Endothelial cell of umbilical vein (primary cell): Measurements from ENCODE around the gene CLPSL2.

ENCODE experiments used
- EZH2 ChIP-seq: IDR thresholded peaks from 2 replicates; pipeline ENCODE4 v1.6.1; 2012; ENCODE audit warnings: borderline replicate concordance, low read depth, mild to moderate bottlenecking, moderate library complexity, low read length, inconsistent platforms; ENCODE audit not compliant: severe bottlenecking
- JUN ChIP-seq: IDR thresholded peaks from 2 replicates; pipeline ENCODE4 v1.6.1; 2011; ENCODE audit warnings: borderline replicate concordance, low read depth; ENCODE audit not compliant: insufficient read length, insufficient read depth
- POLR2A ChIP-seq: IDR thresholded peaks from 2 replicates; pipeline ENCODE4 v1.6.1; 2012; ENCODE audit warnings: low read depth, mild to moderate bottlenecking, control low read depth, low read length

- no peak for TF ChIP-seq POLR2A
- TF ChIP-seq JUN: no peak
- no peak for TF ChIP-seq EZH2
Measured at GRCh38 chr6:35755278-35755924, 21.0 kb upstream of the CLPSL2 start.
